Measurements from ENCODE around the gene ZNF432. TPM values are rescaled to one million over a fixed set of nuclear protein-coding genes. Genes with fewer than 3 reads are reported as not detected.

Gene ZNF432
- total RNA-seq (2013; cell fraction: nucleolus; rRNA removed), result 26.7 and 28.8 TPM in 2 replicates
- total RNA-seq (2014; rRNA removed) (4.7 and 5.3 TPM in 2 replicates), total RNA-seq (2014; rRNA removed; fragmentation: Illumina TruSeq; extraction: Trizol) (7.0 and 7.2 TPM in 2 replicates), total RNA-seq (2021) (6.0 and 6.3 TPM in 2 replicates), polyA plus RNA-seq (2011; rRNA removed) (5.6 and 9.2 TPM in 2 replicates), polyA plus RNA-seq (2014; fragmentation: Illumina TruSeq; extraction: Trizol) (5.6 and 8.1 TPM in 2 replicates), polyA plus RNA-seq (2014; fragmentation: Nextera tagmentation; extraction: Ambion mirVana) (1 to 10 TPM; 1.7 to 2.3 TPM), polyA plus RNA-seq (2014; rRNA removed) (3.5 and 3.8 TPM in 2 replicates), polyA plus RNA-seq (2016; fragmentation: Nextera tagmentation; extraction: Ambion mirVana) (1 to 10 TPM; 2.5 to 3.8 TPM), polyA minus RNA-seq (2011; rRNA and poly(A)+ RNA removed) (8.0 and 14.8 TPM in 2 replicates), Bru-seq, nascent RNA (percentile 78 among the genes with signal in this experiment), BruChase-seq, experiment 1, labeled RNA remaining after a 6-hour chase (percentile 72 among the genes with signal in this experiment), BruChase-seq, experiment 2, labeled RNA remaining after a 2-hour chase (percentile 80 among the genes with signal in this experiment)
- 5.4 TPM for polyA plus RNA-seq (2011; ENCODE audit: low read depth)
- 2.4 and 3.1 TPM in 2 replicates for polyA plus RNA-seq (2011; cell fraction: cytosol; rRNA removed)
- polyA plus RNA-seq (2011; cell fraction: nucleus; rRNA removed), result 6.8 and 7.1 TPM in 2 replicates
- 5.6 and 7.1 TPM in 2 replicates for polyA plus RNA-seq (2012)
- polyA minus RNA-seq (2011; cell fraction: cytosol; rRNA and poly(A)+ RNA removed), result 3.0 and 4.0 TPM in 2 replicates
- 6.8 and 9.6 TPM in 2 replicates for polyA minus RNA-seq (2011; cell fraction: nucleus; rRNA and poly(A)+ RNA removed)
- long read RNA-seq, experiment 1, result 0 reads
- long read RNA-seq, experiment 2, partial matches to known transcripts, result 0 of 7 reads
- long read RNA-seq, experiment 2, other reads (novel, unspliced or antisense), result 3 of 7 reads

GRCh38 chr19:52048555-52049501, at the start of gene ZNF432:
Gene ZNF432 (minus strand): TSS chr19:52048838. CDS start chr19:52046868, 1,970 bp downstream.
- no peaks in the 10 kb centered on the region for H4K20me1 ChIP-seq (ENCODE audit: control insufficient read depth, insufficient read depth)
- peaks cover 17% of the 10 kb centered on the region for H3K9me3 ChIP-seq (replicated peaks; ENCODE audit: control insufficient read depth, insufficient read depth, low read length)
- H2AFZ ChIP-seq (ENCODE audit: control insufficient read depth, low read depth, low read length), result peak within 1 kb of the TSS; percentile 99
- ChIA-PET RAD21 (ENCODE audit: unreplicated experiment) (interaction anchor here (1.1 to 1.9 kb wide), 2 partner anchors 20 to 141 kb away, joined by 3 to 7 read pairs; partner anchors contain the start of genes PPP2R1A and ZNF614), CTCF (interaction anchor here (0.9 to 1.1 kb wide), 2 partner anchors 14 to 26 kb away, joined by 3 read pairs; no protein-coding TSS in a partner anchor), SMC1A (ENCODE audit: uncharacterized antibody, unreplicated experiment) (no interaction called here), POLR2A (interaction anchor here (0.6 kb wide), 2 partner anchors 12 to 35 kb away, joined by 3 to 5 read pairs; no protein-coding TSS in a partner anchor)
- H3K4me1 ChIP-seq (ENCODE audit: control insufficient read depth, insufficient read depth, low read length), result no peaks in the 10 kb centered on the region
- peak within 1 kb of the TSS; percentile 93 for H3K9ac ChIP-seq (ENCODE audit: control insufficient read depth, insufficient read depth, low read length)
- FAIRE-seq (peak; percentile 88), ATAC-seq (peak; percentile 96), DNase-seq (ENCODE audit: low read depth, low spot score) (peak; percentile 64)
- H3K27me3 ChIP-seq (replicated peaks in 1 of 2; ENCODE audit: control insufficient read depth in 2 of 2, insufficient read depth in 2 of 2, low read length in 1 of 2), result no peaks in the 10 kb centered on the region
- intact Hi-C loops (cut with micrococcal nuclease; ENCODE audit: unreplicated experiment) (loop anchor here (1.0 to 10.0 kb wide), 2 partner anchors 21 to 124 kb away; partner anchors contain the start of genes ZNF613 and ZNF614), in situ Hi-C loops (cut with MboI) (no loop called here)
- H3K27ac ChIP-seq (ENCODE audit: control insufficient read depth, insufficient read depth), result peak within 1 kb of the TSS; percentile 97
- H3K4me2 ChIP-seq (ENCODE audit: control insufficient read depth, insufficient read depth), result peak within 1 kb of the TSS; percentile 92
- BruUV-seq (replicated peaks), result TSS peak; percentile 97
- H3K36me3 ChIP-seq (ENCODE audit: control insufficient read depth in 2 of 2, insufficient read depth in 2 of 2, low read length in 1 of 2), result peaks cover 0 to 12% of the 10 kb centered on the region in 2 experiments; a peak in 2 of 4 replicates
- peaks cover 4% of the 10 kb centered on the region for H3K79me2 ChIP-seq (ENCODE audit: control insufficient read depth, insufficient read depth, low read length)
- 2% methylated on average over 60 of the region's 60 CpGs for WGBS (ENCODE audit: insufficient coverage, insufficient replicate concordance, low lambda C conversion rate, missing lambda C conversion rate)
- peak within 1 kb of the TSS; percentile 76 for H3K4me3 ChIP-seq
- peak; percentile 80; the same call in 1 of the 2 replicates for TF ChIP-seq MLLT1 (IDR thresholded peaks at IDR 0.05)
- peak; percentile 90 for TF ChIP-seq IKZF1 (conservative IDR thresholded peaks at IDR 0.05)
- 0 out of 2 replicates have a peak, but pooled peaks have one; percentile 39 for TF ChIP-seq POLR2AphosphoS5 (IDR thresholded peaks at IDR 0.05; ENCODE audit: low read length)
- TF ChIP-seq MEF2B (IDR thresholded peaks at IDR 0.05; ENCODE audit: partially characterized antibody, poor library complexity, severe bottlenecking), result peak; percentile 69
- TF ChIP-seq MXI1 (IDR thresholded peaks at IDR 0.05; ENCODE audit: low read depth, low read length), result peak; percentile 89
- TF ChIP-seq ATF3 (IDR thresholded peaks at IDR 0.05; ENCODE audit: borderline replicate concordance, extremely low read depth, low read depth, low read length), result no peak
- peak; percentile 57 for TF ChIP-seq NR2C1 (IDR thresholded peaks at IDR 0.05)
- TF ChIP-seq RUNX3 (IDR thresholded peaks at IDR 0.05; ENCODE audit: low read length), result peak; percentile 66
- TF ChIP-seq CHD2 (IDR thresholded peaks at IDR 0.05; ENCODE audit: borderline replicate concordance, low read depth, low read length), result peak; percentile 67
- no peak for TF ChIP-seq BHLHE40 (IDR thresholded peaks at IDR 0.05; ENCODE audit: borderline replicate concordance in 1 of 2, low read depth in 2 of 2, low read length in 1 of 2)
- TF ChIP-seq NR2F1 (conservative IDR thresholded peaks at IDR 0.05), result 0 out of 2 replicates have a peak, but pooled peaks have one; percentile 47
- TF ChIP-seq SPI1 (IDR thresholded peaks at IDR 0.05; ENCODE audit: borderline replicate concordance, insufficient read depth, low read depth, low read length), result 0 out of 2 replicates have a peak, but pooled peaks have one; percentile 2
- no peak for TF ChIP-seq NKRF (conservative IDR thresholded peaks at IDR 0.05)
- TF ChIP-seq CBX5 (IDR thresholded peaks at IDR 0.05; ENCODE audit: low read depth), result no peak
